ENCODE results near the gene FMNL1. TPM values are rescaled to one million over a fixed set of nuclear protein-coding genes. Genes with fewer than 3 reads are reported as not detected.

Gene FMNL1
- total RNA-seq, 1 donor from 2014 or later = 8.7 TPM

GRCh38 chr17:45253879-45254278, 32.2 kb downstream of the FMNL1 start:
- Histone ChIP-seq H3K9me3 (replicated peaks) (no peaks in the 10 kb centered on the region), H3K4me3 (no peak overlapping the region), H3K27ac (replicated peaks) (no peak overlapping the region), H3K27me3 (ENCODE audit: low read depth) (no peaks in the 10 kb centered on the region), H3K36me3 (no peaks in the 10 kb centered on the region), H3K4me1 (no peaks in the 10 kb centered on the region)
- no peak for DNase-seq
- no peak for TF ChIP-seq CTCF (IDR thresholded peaks at IDR 0.05; ENCODE audit: borderline replicate concordance)
- intact Hi-C loops (cut with micrococcal nuclease) = no loop called here

GRCh38 chr17:45255358-45255757, 33.7 kb downstream of the FMNL1 start:
- intact Hi-C loops (cut with micrococcal nuclease) = no loop called here
- no peak for DNase-seq
- H3K27me3 ChIP-seq (ENCODE audit: low read depth) = no peaks in the 10 kb centered on the region
- no peak overlapping the region for H3K27ac ChIP-seq (replicated peaks)
- peaks cover 8% of the 10 kb centered on the region for H3K4me1 ChIP-seq
- no peak for TF ChIP-seq CTCF (IDR thresholded peaks at IDR 0.05; ENCODE audit: borderline replicate concordance)
- H3K4me3 ChIP-seq = no peak overlapping the region
- no peaks in the 10 kb centered on the region for H3K36me3 ChIP-seq
- H3K9me3 ChIP-seq (replicated peaks) = no peaks in the 10 kb centered on the region

- H3K27ac ChIP-seq (replicated peaks) = no peak overlapping the region
- no peak for TF ChIP-seq CTCF (IDR thresholded peaks at IDR 0.05; ENCODE audit: borderline replicate concordance)
- no peaks in the 10 kb centered on the region for H3K27me3 ChIP-seq (ENCODE audit: low read depth)
- no peaks in the 10 kb centered on the region for H3K9me3 ChIP-seq (replicated peaks)
- peaks cover 17% of the 10 kb centered on the region for H3K4me1 ChIP-seq
- no peak overlapping the region for H3K4me3 ChIP-seq
- no peak for DNase-seq
- intact Hi-C loops (cut with micrococcal nuclease) = no loop called here
- no peaks in the 10 kb centered on the region for H3K36me3 ChIP-seq
These were observed 34.7 kb downstream of the FMNL1 start for GRCh38 chr17:45256114-45256966.

- intact Hi-C loops (cut with micrococcal nuclease) = no loop called here
- H3K27ac ChIP-seq (replicated peaks) = no peak overlapping the region
- DNase-seq = no peak
- TF ChIP-seq CTCF (IDR thresholded peaks at IDR 0.05; ENCODE audit: borderline replicate concordance) = no peak
- H3K4me3 ChIP-seq = no peak overlapping the region
- no peaks in the 10 kb centered on the region for H3K27me3 ChIP-seq (ENCODE audit: low read depth)
- H3K4me1 ChIP-seq = peaks cover 25% of the 10 kb centered on the region
- H3K36me3 ChIP-seq = no peaks in the 10 kb centered on the region
- H3K9me3 ChIP-seq (replicated peaks) = no peaks in the 10 kb centered on the region
These were observed 35.4 kb downstream of the FMNL1 start for GRCh38 chr17:45257115-45257514.

GRCh38 chr17:45258981-45259380, 37.3 kb downstream of the FMNL1 start:
- H3K9me3 ChIP-seq (replicated peaks) = no peaks in the 10 kb centered on the region
- no peak for TF ChIP-seq CTCF (IDR thresholded peaks at IDR 0.05; ENCODE audit: borderline replicate concordance)
- no peaks in the 10 kb centered on the region for H3K27me3 ChIP-seq (ENCODE audit: low read depth)
- H3K27ac ChIP-seq (replicated peaks) = no peak overlapping the region
- DNase-seq = no peak
- peaks cover 6% of the 10 kb centered on the region for H3K36me3 ChIP-seq
- H3K4me3 ChIP-seq = no peak overlapping the region
- intact Hi-C loops (cut with micrococcal nuclease) = no loop called here
- H3K4me1 ChIP-seq = peaks cover 44% of the 10 kb centered on the region

Data from left ventricle myocardium inferior (tissue), 1 donor.